WTC11 (cell line): ENCODE measurements around the gene MEIOSIN. TPM values are rescaled to one million over a fixed set of nuclear protein-coding genes. Genes with fewer than 3 reads are reported as not detected.

Experiments
- ATAC-seq: fragments of 200-7000 bp; cut with Tn5 transposase; 2 replicates; pipeline ENCODE4 v1.10.0; 2021; ENCODE audit warnings: mild to moderate bottlenecking, moderate library complexity
- CTCF ChIA-PET: fragments of 300-600 bp; sonication (Branson Sonifier 250); formaldehyde crosslinking; loops from one replicate; lab custom pipeline; 2021; ENCODE audit warnings: antibody characterized with exemption; lab: Charles Lee
- POLR2A ChIA-PET: fragments of 350-600 bp; sonication (Branson Sonifier 250); formaldehyde crosslinking; loops from one replicate; lab custom pipeline; 2021; ENCODE audit warnings: antibody characterized with exemption; lab: Charles Lee
- DNase-seq: peaks from one replicate; pipeline ENCODE4 v3.0.0; 2021; ENCODE audit warnings: low spot score
- H3K27ac Mint-ChIP-seq: 2 replicates; pipeline ENCODE4 v1.8.0; 2021; ENCODE audit warnings: mixed read lengths
- H3K27me3 Mint-ChIP-seq: 2 replicates; pipeline ENCODE4 v1.8.0; 2021; ENCODE audit warnings: low read depth, mild to moderate bottlenecking, moderate library complexity, mixed read lengths
- H3K36me3 Mint-ChIP-seq: 2 replicates; pipeline ENCODE4 v1.8.0; 2021; ENCODE audit warnings: mixed read lengths
- H3K4me1 Mint-ChIP-seq: 2 replicates; pipeline ENCODE4 v1.8.0; 2022; ENCODE audit warnings: mixed read lengths
- H3K4me3 Mint-ChIP-seq: 2 replicates; pipeline ENCODE4 v1.8.0; 2021; ENCODE audit warnings: mild to moderate bottlenecking, moderate library complexity, mixed read lengths
- H3K9me3 Mint-ChIP-seq: 2 replicates; pipeline ENCODE4 v1.8.0; 2021; ENCODE audit warnings: mixed read lengths
- AFF4 ChIP-seq: sonication (generic); formaldehyde crosslinking; IDR thresholded peaks from 2 replicates; pipeline ENCODE4 v1.8.1; 2023; ENCODE audit warnings: mild to moderate bottlenecking, missing genetic modification reagents, borderline replicate concordance
- GTF2I ChIP-seq: fragments of 250-450 bp; sonication (Bioruptor Pico); conservative IDR thresholded peaks from 2 replicates; pipeline ENCODE4 v1.4.0; 2021; ENCODE audit warnings: mild to moderate bottlenecking
- HMGA2 ChIP-seq: fragments of 250-450 bp; sonication (Bioruptor Pico); IDR thresholded peaks from 2 replicates; pipeline ENCODE4 v1.4.0; 2021; ENCODE audit warnings: mild to moderate bottlenecking, moderate library complexity
- MYBL2 ChIP-seq: sonication (generic); formaldehyde crosslinking; IDR thresholded peaks from 2 replicates; pipeline ENCODE4 v1.8.1; 2023; ENCODE audit warnings: mild to moderate bottlenecking, moderate library complexity, missing genetic modification reagents
- OVOL2 ChIP-seq: fragments of 250-450 bp; sonication (Bioruptor Pico); IDR thresholded peaks from 2 replicates; pipeline ENCODE4 v1.9.0; 2021; ENCODE audit warnings: mild to moderate bottlenecking, borderline replicate concordance
- SMAD4 ChIP-seq: sonication (generic); formaldehyde crosslinking; IDR thresholded peaks from 2 replicates; pipeline ENCODE4 v1.8.0; 2022; ENCODE audit warnings: mild to moderate bottlenecking, missing genetic modification reagents
- SOX15 ChIP-seq: fragments of 250-450 bp; sonication (Bioruptor Pico); IDR thresholded peaks from 2 replicates; pipeline ENCODE4 v1.9.0; 2021; ENCODE audit warnings: mild to moderate bottlenecking
- STAT6 ChIP-seq: sonication (generic); formaldehyde crosslinking; conservative IDR thresholded peaks from 2 replicates; pipeline ENCODE4 v1.8.1; 2023; ENCODE audit warnings: mild to moderate bottlenecking, low read depth, missing genetic modification reagents, moderate library complexity
- TCF7 ChIP-seq: sonication (generic); formaldehyde crosslinking; IDR thresholded peaks from 2 replicates; pipeline ENCODE4 v1.8.0; 2022; ENCODE audit warnings: mild to moderate bottlenecking, low read depth, missing genetic modification reagents, moderate library complexity
- ZBTB21 ChIP-seq: sonication (generic); formaldehyde crosslinking; IDR thresholded peaks from 2 replicates; pipeline ENCODE4 v1.8.1; 2023; ENCODE audit warnings: mild to moderate bottlenecking, missing genetic modification reagents, borderline replicate concordance
- ZNF219 ChIP-seq: sonication (generic); formaldehyde crosslinking; IDR thresholded peaks from 2 replicates; pipeline ENCODE4 v1.8.0; 2023; ENCODE audit warnings: missing genetic modification reagents, mild to moderate bottlenecking, borderline replicate concordance
- ZNF263 ChIP-seq: sonication (generic); formaldehyde crosslinking; IDR thresholded peaks from 2 replicates; pipeline ENCODE4 v1.8.1; 2022; ENCODE audit warnings: low read depth, mild to moderate bottlenecking, moderate library complexity, missing genetic modification reagents
- ZNF512 ChIP-seq: sonication (generic); formaldehyde crosslinking; IDR thresholded peaks from 2 replicates; pipeline ENCODE4 v1.8.1; 2022; ENCODE audit warnings: missing genetic modification reagents, borderline replicate concordance
- total RNA-seq: library from RNA; stranded (reverse); gene quantifications from 3 replicates; pipeline ENCODE4 v1.2.3, GENCODE V29; 2021
- TF ChIP-seq, protein P1 (sequence below): sonication (generic); formaldehyde crosslinking; IDR thresholded peaks from 2 replicates; pipeline ENCODE4 v1.8.0; 2022; ENCODE audit warnings: mild to moderate bottlenecking, missing genetic modification reagents
- TF ChIP-seq, protein P2 (sequence below): sonication (generic); formaldehyde crosslinking; IDR thresholded peaks from 2 replicates; pipeline ENCODE4 v1.8.1; 2023; ENCODE audit warnings: mild to moderate bottlenecking, missing genetic modification reagents, moderate library complexity

The MEIOSIN gene
- total RNA-seq, 1 experiment from 2014 or later = not detected

GRCh38 chr19:45782820-45783785 lies 49.9 kb downstream of the MEIOSIN start:
- Mint-ChIP-seq H3K36me3 (peaks cover 18% of the 10 kb centered on the region), H3K27ac (no peak overlapping the region; the same call in 1 of the 2 replicates), H3K27me3 (peaks cover 32% of the 10 kb centered on the region), H3K4me1 (peaks cover 33% of the 10 kb centered on the region), H3K9me3 (no peaks in the 10 kb centered on the region), H3K4me3 (no peak overlapping the region)
- TF ChIP-seq SMAD4 (no peak), GTF2I (CRISPR knock-in tag) (no peak), ZNF219 (CRISPR knock-in tag) (no peak), HMGA2 (CRISPR knock-in tag) (no peak), OVOL2 (CRISPR knock-in tag) (no peak), SOX15 (CRISPR knock-in tag) (no peak), STAT6 (CRISPR knock-in tag) (no peak), ZNF512 (CRISPR knock-in tag) (no peak), TCF7 (CRISPR knock-in tag) (no peak), MYBL2 (CRISPR knock-in tag) (no peak), AFF4 (CRISPR knock-in tag) (no peak), ZBTB21 (CRISPR knock-in tag) (no peak), ZNF263 (CRISPR knock-in tag) (no peak)
- TF ChIP-seq, protein P1, sequence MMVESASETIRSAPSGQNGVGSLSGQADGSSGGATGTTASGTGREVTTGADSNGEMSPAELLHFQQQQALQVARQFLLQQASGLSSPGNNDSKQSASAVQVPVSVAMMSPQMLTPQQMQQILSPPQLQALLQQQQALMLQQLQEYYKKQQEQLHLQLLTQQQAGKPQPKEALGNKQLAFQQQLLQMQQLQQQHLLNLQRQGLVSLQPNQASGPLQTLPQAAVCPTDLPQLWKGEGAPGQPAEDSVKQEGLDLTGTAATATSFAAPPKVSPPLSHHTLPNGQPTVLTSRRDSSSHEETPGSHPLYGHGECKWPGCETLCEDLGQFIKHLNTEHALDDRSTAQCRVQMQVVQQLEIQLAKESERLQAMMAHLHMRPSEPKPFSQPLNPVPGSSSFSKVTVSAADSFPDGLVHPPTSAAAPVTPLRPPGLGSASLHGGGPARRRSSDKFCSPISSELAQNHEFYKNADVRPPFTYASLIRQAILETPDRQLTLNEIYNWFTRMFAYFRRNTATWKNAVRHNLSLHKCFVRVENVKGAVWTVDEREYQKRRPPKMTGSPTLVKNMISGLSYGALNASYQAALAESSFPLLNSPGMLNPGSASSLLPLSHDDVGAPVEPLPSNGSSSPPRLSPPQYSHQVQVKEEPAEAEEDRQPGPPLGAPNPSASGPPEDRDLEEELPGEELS (CRISPR knock-in tag) = no peak
- TF ChIP-seq, protein P2, sequence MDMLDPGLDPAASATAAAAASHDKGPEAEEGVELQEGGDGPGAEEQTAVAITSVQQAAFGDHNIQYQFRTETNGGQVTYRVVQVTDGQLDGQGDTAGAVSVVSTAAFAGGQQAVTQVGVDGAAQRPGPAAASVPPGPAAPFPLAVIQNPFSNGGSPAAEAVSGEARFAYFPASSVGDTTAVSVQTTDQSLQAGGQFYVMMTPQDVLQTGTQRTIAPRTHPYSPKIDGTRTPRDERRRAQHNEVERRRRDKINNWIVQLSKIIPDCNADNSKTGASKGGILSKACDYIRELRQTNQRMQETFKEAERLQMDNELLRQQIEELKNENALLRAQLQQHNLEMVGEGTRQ (CRISPR knock-in tag) = no peak
- CTCF ChIA-PET = interaction anchor here (0.5 to 5.4 kb wide), 18 partner anchors 9 to 570 kb away, joined by 3 to 175 read pairs (median 6); partner anchors contain the start of genes DMWD, FOXA3, QPCTL and RSPH6A
- POLR2A ChIA-PET = interaction anchor here (0.6 to 5.4 kb wide), 5 partner anchors 10 to 52 kb away, joined by 3 to 70 read pairs (median 6); partner anchors contain the start of genes DMWD, FBXO46 and SIX5
- DNase-seq (no peak), ATAC-seq (no peak)
